Medulla oblongata (tissue), 1 donor: Measurements from ENCODE around the gene TMEM273.
A peak's percentile ranks its signal among the peaks of the same experiment; 100 is the strongest.

Experiments
- DNase-seq: peaks from one replicate; pipeline ENCODE4 v3.0.0-alpha.2; 2015; ENCODE audit errors: extremely low spot score

TMEM273 gene

GRCh38 chr10:49164559-49165188 is 23.5 kb downstream of the TMEM273 start:
- peak; percentile 41 for DNase-seq

DNA sequence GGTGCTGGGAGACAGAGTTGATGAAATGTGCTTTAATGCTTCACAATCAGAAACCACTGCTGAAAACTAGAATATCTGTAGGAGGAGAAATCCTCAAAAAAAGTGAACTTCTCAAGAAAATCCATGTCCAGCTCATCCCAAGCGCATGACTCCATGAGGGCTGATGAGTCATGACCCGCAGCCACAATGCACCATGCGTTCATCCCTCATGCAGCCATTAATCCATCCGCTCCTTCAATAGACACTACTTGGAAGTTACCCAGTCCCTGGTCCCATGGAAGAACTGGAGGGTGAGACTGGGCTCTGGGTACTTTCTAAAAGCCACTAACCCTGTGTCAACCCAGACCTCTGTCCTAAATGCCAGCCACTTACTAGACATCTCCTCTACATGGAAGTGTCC is 24.4 kb downstream of the TMEM273 start:
- no peak for DNase-seq

GRCh38 chr10:49162761-49163310 is 25.4 kb downstream of the TMEM273 start:
- no peak for DNase-seq

DNA sequence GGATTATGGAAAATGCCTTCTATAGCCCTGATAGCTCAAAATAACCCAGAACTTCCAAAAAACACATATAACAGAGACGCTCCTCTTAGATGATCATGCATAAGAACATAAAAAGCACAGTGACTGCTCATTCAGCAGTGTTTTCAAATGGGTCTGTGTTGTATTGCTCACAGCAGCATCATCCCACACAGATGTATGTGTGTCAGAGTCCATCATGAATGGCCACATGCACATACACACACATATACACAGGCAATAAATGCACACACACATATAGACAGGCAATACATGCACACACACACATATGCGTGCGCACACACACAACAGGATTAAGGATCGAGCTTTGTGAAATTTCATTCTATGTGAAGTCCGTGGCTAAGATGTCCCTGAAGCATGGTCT is 26.1 kb downstream of the TMEM273 start:
- no peak for DNase-seq

DNA sequence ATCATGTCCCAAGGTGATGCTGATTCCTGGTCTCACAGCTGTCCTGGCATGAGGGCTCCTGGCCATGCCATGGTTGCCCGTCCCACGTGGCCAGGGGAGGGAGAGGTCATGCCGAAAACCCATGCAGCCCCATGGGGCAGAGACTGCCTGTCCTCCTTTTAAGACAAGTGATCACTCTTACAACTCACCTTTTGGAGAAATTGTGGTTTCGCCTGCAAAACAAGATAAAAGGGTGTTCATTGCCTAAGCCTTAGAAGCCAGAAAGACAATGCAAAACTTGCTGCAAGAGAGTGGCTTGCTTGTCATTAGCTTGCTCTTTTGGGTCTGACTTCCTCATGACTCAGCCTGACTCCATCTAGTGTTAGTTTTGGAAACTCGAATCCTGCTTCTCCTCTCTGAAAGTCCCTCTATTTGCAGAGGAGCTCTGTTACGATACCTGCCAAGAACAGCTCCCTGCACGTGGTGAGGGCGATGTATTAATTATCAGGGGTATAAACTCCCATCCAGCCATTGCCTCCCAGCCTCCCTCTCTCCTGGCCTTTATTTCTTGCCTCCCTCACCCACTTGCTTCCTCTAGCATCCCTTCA is 26.7 kb downstream of the TMEM273 start:
- DNase-seq: peak; percentile 47

DNA sequence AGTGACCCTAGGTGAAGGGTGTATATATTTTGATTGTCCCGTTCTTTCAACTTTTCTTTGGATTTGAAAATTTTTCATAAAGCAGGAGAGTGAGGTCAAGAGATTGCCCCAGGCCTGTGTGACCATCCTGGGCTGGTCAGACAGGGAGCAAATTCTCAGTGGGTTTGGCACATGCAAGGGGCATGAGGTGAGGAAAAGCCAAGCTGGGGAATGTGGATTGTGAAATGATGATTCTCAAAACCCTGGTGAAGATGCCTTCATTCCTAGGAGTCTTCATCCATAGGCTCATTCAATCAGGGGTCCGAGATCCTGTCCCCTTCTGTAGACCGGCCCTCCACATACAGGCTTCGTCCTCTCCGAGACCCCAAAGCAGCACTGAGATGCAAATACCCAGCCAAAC is 27.4 kb downstream of the TMEM273 start:
- DNase-seq: no peak

GRCh38 chr10:49160110-49160509 is 28.1 kb downstream of the TMEM273 start:
- no peak for DNase-seq

GRCh38 chr10:49158915-49159314 is 29.3 kb downstream of the TMEM273 start:
- DNase-seq: no peak

- DNase-seq: no peak
These were observed 29.8 kb downstream of the TMEM273 start for GRCh38 chr10:49158404-49158803.

GRCh38 chr10:49157229-49157628 is 31.0 kb downstream of the TMEM273 start:
- DNase-seq: no peak

DNA sequence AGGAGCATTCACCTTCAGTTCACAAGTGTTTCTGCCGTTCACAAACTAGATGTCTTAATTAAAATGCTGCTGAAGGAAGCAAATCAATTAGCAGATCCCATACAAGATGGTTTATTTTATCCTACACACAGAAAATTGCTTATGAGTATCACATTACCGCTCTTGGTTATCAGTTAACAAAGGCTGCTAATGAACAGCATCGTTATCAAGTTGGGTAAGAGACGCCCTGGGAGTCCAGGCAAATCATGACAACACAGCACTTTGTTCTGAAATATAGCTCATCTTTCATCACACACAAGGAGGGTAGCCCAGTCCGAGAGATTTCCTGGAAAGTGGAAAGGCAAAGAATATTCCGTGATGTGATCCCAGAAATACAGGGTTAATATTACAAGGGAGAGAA is 33.5 kb downstream of the TMEM273 start:
- no peak for DNase-seq

DNA sequence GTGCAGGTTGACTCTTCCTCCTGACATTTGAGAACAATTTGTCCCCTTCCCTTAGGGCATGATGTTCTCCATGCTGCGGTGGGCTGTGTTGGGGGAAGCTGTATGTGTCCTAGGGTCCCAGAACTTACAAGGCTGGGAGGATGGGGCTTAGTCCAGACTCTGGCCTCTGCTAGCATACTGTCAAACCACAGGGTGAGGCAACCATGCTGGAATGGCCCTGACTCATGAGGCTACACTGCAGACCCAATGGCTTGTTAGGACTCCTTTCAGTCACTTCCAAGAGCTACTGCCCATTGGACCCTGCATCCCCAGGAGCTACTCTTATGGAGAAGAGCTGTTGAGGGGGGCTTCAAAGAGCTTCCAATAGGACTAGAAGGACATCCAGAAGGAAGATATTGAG is 34.2 kb downstream of the TMEM273 start:
- DNase-seq: no peak

GRCh38 chr10:49153115-49153514 is 35.1 kb downstream of the TMEM273 start:
- no peak for DNase-seq

DNA sequence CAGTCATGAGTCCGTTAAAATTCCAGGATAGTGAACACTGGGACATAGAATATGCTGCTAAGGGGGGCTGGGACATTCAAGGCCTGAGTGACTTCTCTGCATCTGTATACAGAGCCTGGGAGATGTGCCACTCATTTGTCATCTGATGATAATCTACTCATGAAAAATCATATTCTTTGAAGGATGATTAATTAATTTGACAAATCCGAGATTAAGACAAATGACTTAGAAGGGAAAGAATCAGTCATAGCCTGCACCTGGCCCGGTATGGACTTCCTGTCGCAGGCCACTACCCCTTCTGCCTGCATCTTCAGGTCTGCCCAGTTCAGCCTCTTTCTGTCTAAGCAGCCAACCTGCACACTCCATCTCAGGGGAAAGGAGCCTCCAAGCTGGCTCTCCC is 35.5 kb downstream of the TMEM273 start:
- no peak for DNase-seq

GRCh38 chr10:49152037-49152436 is 36.2 kb downstream of the TMEM273 start:
- no peak for DNase-seq

GRCh38 chr10:49151481-49151880 is 36.7 kb downstream of the TMEM273 start:
- no peak for DNase-seq

- no peak for DNase-seq
These were observed 37.2 kb downstream of the TMEM273 start for GRCh38 chr10:49151025-49151445.

- DNase-seq: no peak
These were observed 37.8 kb downstream of the TMEM273 start for GRCh38 chr10:49150426-49150825.

- DNase-seq: no peak
These were observed 38.3 kb downstream of the TMEM273 start for GRCh38 chr10:49149881-49150280.

GRCh38 chr10:49144058-49144720 is 44.0 kb downstream of the TMEM273 start:
- no peak for DNase-seq

DNA sequence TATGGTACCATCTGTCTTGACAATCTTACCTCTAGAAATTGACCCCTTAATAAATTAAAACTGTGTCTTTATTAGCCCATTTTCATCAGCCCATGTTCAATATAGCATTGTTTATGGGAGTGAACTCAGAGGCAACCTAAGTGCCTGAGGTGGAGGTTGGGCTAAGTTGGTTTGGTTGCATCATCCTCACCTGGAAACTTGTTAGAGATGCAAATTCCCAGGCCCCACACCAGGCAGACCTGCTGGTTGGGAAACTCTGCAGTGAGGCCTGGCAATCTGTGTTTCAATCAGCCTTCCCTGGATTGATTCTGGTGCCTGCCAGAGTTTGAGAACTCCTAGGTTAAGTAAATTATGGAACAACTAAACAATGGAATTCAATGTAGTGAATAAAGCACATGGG is 44.9 kb downstream of the TMEM273 start:
- no peak for DNase-seq

DNA sequence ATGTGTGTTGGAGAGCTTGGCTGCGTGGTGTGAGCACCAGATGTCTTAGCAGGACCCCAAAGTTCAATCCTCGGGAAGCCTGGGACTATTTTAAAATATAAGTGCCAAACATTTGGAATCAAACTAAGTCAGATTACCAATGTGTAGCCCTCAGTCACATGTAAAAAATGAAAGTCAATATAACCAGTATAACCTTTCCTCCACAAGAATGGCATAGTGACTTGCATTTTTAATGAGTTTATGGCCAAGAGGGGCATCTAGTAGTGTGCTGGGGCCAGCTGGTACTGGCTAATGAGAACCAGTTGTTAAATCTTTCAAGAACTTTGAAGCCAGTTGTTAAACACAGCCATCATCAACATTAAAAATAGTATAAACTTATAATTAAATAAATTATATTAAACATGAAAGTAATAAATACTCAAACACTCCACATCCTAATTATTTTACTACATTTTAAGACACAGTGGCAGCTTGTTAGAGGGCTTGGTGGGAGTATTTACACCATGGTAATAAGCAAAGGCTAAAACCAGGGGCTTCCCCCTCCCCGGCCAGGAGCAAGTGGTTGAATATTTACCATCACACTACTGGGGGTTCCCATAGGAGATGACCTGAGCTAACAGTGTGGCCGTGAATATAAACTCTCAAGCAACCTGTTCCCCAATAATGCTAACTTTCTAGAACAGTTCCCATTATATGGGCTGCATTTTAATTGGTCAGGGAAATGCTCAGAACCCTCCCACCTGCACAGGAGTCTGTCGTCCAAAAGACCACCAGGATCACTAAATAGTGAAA is 46.5 kb downstream of the TMEM273 start:
- DNase-seq: no peak
